Osteoblast (primary cell): ENCODE data around the gene STON2. TPM values are rescaled to one million over a fixed set of nuclear protein-coding genes. Genes with fewer than 3 reads are reported as not detected.

Experiments
- DNase-seq: peaks from one replicate; pipeline ENCODE4 v3.0.0; 2011; ENCODE audit warnings: low spot score, mixed read lengths; ENCODE audit not compliant: insufficient read length; ENCODE audit errors: missing footprints
- H2AFZ ChIP-seq: 2 replicates; pipeline ENCODE4 v1.6.0; 2011; ENCODE audit warnings: mild to moderate bottlenecking, low read length
- H3K27ac ChIP-seq: 2 replicates; pipeline ENCODE4 v1.5.1; 2011; ENCODE audit warnings: mild to moderate bottlenecking, low read depth, low read length, moderate library complexity
- H3K27me3 ChIP-seq: 2 replicates; pipeline ENCODE4 v1.6.0; 2012; ENCODE audit warnings: mild to moderate bottlenecking, control low read depth, inconsistent platforms, low read length, moderate library complexity; ENCODE audit not compliant: insufficient read depth
- H3K36me3 ChIP-seq: 2 replicates; pipeline ENCODE4 v1.5.1; 2011; ENCODE audit warnings: mild to moderate bottlenecking, low read length, control low read depth, moderate library complexity; ENCODE audit not compliant: insufficient read depth
- H3K4me1 ChIP-seq: 2 replicates; pipeline ENCODE4 v1.5.1; 2011; ENCODE audit warnings: mild to moderate bottlenecking, low read length, control low read depth, moderate library complexity; ENCODE audit not compliant: insufficient read depth
- H3K4me2 ChIP-seq: 2 replicates; pipeline ENCODE4 v1.6.0; 2011; ENCODE audit warnings: mild to moderate bottlenecking, low read length; ENCODE audit not compliant: insufficient read depth
- H3K4me3 ChIP-seq: fragments of 200-600 bp; sonication (generic); 3 replicates; pipeline ENCODE4 v1.5.1; 2012; ENCODE audit warnings: mild to moderate bottlenecking, low read length, inconsistent platforms; ENCODE audit not compliant: insufficient read depth
- H3K79me2 ChIP-seq: 2 replicates; pipeline ENCODE4 v1.6.0; 2012; ENCODE audit warnings: mild to moderate bottlenecking, low read length, control low read depth, inconsistent platforms; ENCODE audit not compliant: insufficient read depth
- H3K9me3 ChIP-seq: 2 replicates; pipeline ENCODE4 v1.5.1; 2011; ENCODE audit warnings: low read depth, low read length, control low read depth
- H4K20me1 ChIP-seq: 2 replicates; pipeline ENCODE4 v1.6.0; 2012; ENCODE audit warnings: mild to moderate bottlenecking, low read length, control low read depth; ENCODE audit not compliant: insufficient read depth
- CTCF ChIP-seq: IDR thresholded peaks from 2 replicates; pipeline ENCODE4 v1.5.1; 2011; ENCODE audit warnings: mild to moderate bottlenecking, low read depth, low read length, moderate library complexity; ENCODE audit errors: extremely low read depth
- total RNA-seq: library from RNA; depleted of rRNA; stranded (reverse); fragments of >200 nt; gene quantifications from 2 replicates; pipeline ENCODE4 v1.2.3, GENCODE V29; 2012

Gene STON2
- total RNA-seq, 1 donor, result 49.6 TPM

GRCh38 chr14:81314443-81315175 is 85.5 kb downstream of the STON2 start:
- Histone ChIP-seq H3K9me3 (no peaks in the 10 kb centered on the region), H3K27ac (no peak overlapping the region), H3K4me2 (no peak overlapping the region), H3K27me3 (no peaks in the 10 kb centered on the region), H3K4me3 (no peak overlapping the region), H3K36me3 (no peaks in the 10 kb centered on the region), H3K79me2 (no peaks in the 10 kb centered on the region), H2AFZ (no peak overlapping the region), H4K20me1 (no peaks in the 10 kb centered on the region), H3K4me1 (no peaks in the 10 kb centered on the region)
- DNase-seq, result no peak
- no peak for TF ChIP-seq CTCF

GRCh38 chr14:81313775-81314429 is 86.2 kb downstream of the STON2 start:
- no peaks in the 10 kb centered on the region for H3K36me3 ChIP-seq
- no peaks in the 10 kb centered on the region for H3K4me1 ChIP-seq
- no peak overlapping the region for H3K4me2 ChIP-seq
- H3K79me2 ChIP-seq, result no peaks in the 10 kb centered on the region
- H2AFZ ChIP-seq, result no peak overlapping the region
- no peaks in the 10 kb centered on the region for H4K20me1 ChIP-seq
- H3K27me3 ChIP-seq, result no peaks in the 10 kb centered on the region
- H3K9me3 ChIP-seq, result no peaks in the 10 kb centered on the region
- DNase-seq, result no peak
- H3K4me3 ChIP-seq, result no peak overlapping the region
- no peak overlapping the region for H3K27ac ChIP-seq
- TF ChIP-seq CTCF, result no peak

GRCh38 chr14:81313200-81313599 is 86.9 kb downstream of the STON2 start:
- H4K20me1 ChIP-seq, result no peaks in the 10 kb centered on the region
- no peak overlapping the region for H3K27ac ChIP-seq
- no peaks in the 10 kb centered on the region for H3K79me2 ChIP-seq
- H3K27me3 ChIP-seq, result no peaks in the 10 kb centered on the region
- H3K4me2 ChIP-seq, result no peak overlapping the region
- H3K4me3 ChIP-seq, result no peak overlapping the region
- no peak for TF ChIP-seq CTCF
- no peaks in the 10 kb centered on the region for H3K36me3 ChIP-seq
- DNase-seq, result no peak
- no peaks in the 10 kb centered on the region for H3K9me3 ChIP-seq
- no peak overlapping the region for H2AFZ ChIP-seq
- no peaks in the 10 kb centered on the region for H3K4me1 ChIP-seq

GRCh38 chr14:81312289-81312876 is 87.7 kb downstream of the STON2 start:
- Histone ChIP-seq H3K4me3 (no peak overlapping the region), H3K9me3 (no peaks in the 10 kb centered on the region), H4K20me1 (no peaks in the 10 kb centered on the region), H3K27me3 (no peaks in the 10 kb centered on the region), H3K36me3 (no peaks in the 10 kb centered on the region), H3K79me2 (no peaks in the 10 kb centered on the region), H2AFZ (no peak overlapping the region), H3K4me1 (no peaks in the 10 kb centered on the region), H3K4me2 (no peak overlapping the region), H3K27ac (no peak overlapping the region)
- no peak for DNase-seq
- TF ChIP-seq CTCF, result no peak
